ENCODE measurements around the gene IFNA14.

IFNA14 gene

DNA sequence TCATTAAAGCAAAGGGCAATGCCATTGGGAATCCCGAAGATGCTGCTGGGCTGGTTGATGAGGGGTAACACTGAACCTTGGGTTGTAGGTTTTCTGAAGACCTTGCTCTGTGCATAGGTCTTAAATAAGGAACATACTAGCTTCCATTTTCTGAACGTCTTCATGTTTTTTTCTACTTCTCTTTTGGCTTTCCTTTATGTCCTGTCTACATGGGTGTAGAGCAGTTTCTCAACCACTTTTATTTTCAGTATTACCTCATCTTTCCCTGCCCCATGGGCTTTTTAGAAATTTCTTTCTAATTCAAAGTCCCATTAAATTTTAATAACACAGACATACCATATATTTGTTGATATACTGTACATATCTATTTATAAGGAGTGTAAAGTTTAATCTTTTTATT, at the start of gene IFNA14:
TSS of gene IFNA14 (minus strand) at position 95 of the 400 bp plus-strand sequence. CDS start at position 25, 70 bp downstream.
- no peak within 1 kb of the TSS for H3K4me3 ChIP-seq (ENCODE audit: low read depth, low read length)
- no peak for TF ChIP-seq CTCF (IDR thresholded peaks at IDR 0.05; ENCODE audit: low read depth, low read length)

DNA sequence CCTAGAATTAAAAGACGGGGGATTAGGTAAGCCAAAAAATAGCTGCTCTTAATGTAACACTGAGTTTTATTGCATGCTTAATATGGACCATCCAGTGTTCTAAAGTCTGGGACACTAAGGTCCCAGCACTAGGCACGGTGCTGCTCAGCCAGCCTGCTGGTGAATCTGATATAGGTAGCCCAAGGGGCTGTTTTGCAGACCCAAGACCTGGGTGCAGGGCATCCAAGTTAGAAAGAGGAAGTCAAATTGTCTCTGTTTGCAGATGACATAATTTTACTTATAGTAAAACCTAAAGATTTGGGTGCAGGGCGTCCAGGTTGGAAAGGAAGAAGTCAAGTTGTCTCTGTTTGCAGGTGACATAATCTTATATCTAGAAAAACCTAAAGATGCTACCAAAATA, 47.5 kb upstream of the IFNA14 start:
- no peak for TF ChIP-seq CTCF (IDR thresholded peaks at IDR 0.05; ENCODE audit: low read depth, low read length)

GRCh38 chr9:21286659-21287058, 46.9 kb upstream of the IFNA14 start:
- TF ChIP-seq CTCF (IDR thresholded peaks at IDR 0.05; ENCODE audit: low read depth, low read length) = no peak

More for the DNA sequence above, 47.5 kb upstream of the IFNA14 start:
- no peak overlapping the region for H3K4me3 ChIP-seq (ENCODE audit: low read depth, low read length)

GRCh38 chr9:21286099-21286498, 46.3 kb upstream of the IFNA14 start:
- no peak for TF ChIP-seq CTCF (IDR thresholded peaks at IDR 0.05; ENCODE audit: low read depth, low read length)
- H3K4me3 ChIP-seq (ENCODE audit: low read depth, low read length) = no peak overlapping the region

More at GRCh38 chr9:21286659-21287058, 46.9 kb upstream of the IFNA14 start:
- no peak overlapping the region for H3K4me3 ChIP-seq (ENCODE audit: low read depth, low read length)

- no peak for TF ChIP-seq CTCF (IDR thresholded peaks at IDR 0.05; ENCODE audit: low read depth, low read length)
- no peak overlapping the region for H3K4me3 ChIP-seq (ENCODE audit: low read depth, low read length)
Measured at GRCh38 chr9:21281275-21281674, 41.5 kb upstream of the IFNA14 start.

DNA sequence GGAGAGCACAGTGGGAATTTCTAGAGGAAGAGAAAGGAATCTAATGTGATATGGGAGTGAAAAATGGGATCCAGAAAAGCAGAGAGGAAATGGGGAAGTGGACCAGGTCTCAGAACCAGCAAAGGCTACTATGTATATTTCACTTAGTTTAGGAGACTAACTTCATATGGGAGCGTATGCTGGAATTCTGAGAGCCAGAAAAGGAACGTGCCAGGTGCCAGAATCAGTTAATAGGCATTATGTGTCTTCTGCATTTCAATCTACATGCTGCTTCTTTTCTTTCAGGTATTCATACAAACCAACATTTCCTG, 28.5 kb upstream of the IFNA14 start:
- H3K4me3 ChIP-seq (ENCODE audit: low read depth, low read length) = no peak overlapping the region
- TF ChIP-seq CTCF (IDR thresholded peaks at IDR 0.05; ENCODE audit: low read depth, low read length) = no peak

DNA sequence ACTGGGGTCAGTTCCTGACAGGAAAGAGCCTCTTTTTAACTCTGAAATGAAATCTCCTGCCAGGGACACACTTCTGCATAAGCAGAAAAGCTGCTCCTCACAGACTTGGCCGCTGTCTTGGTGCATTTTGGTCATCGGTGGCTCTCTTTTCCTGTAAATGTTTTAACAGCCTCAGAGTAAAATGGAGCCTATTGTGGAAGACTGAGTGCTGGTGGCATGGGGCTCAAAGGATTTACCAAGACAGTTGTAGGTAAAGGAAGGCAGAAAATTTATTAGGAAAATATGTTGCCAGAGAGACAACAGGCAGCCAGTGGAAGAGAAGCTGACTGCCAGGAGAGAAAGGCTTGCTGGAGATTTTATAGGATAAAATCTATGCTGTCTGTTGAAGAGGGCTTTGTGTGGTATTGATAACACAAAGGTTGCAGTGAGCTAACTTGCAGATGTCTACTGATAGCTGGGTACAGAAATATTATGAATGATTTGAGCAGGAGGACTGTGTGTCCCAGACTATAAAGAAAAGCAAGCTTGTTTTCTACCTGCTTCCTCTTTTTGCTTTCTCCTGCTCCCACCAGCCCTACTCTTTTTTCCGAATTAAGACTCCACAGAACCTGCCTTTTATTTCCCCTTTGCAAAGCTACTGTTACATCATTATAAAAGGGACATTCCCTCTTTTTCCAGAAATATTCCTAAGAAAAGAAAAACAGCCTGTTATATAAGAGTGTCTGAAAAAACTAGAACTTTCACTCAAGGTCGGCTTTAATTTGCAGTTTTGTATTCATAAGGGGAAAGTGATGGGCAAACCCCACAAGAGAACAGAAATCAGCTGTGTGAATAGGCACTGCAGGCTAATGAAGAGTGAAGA, 27.9 kb upstream of the IFNA14 start:
- no peak for TF ChIP-seq CTCF (IDR thresholded peaks at IDR 0.05; ENCODE audit: low read depth, low read length)
- H3K4me3 ChIP-seq (ENCODE audit: low read depth, low read length) = no peak overlapping the region

Data from WI38 (cell line).